HepG2 (cell line): ENCODE measurements around the gene AKAP3. TPM values are rescaled to one million over a fixed set of nuclear protein-coding genes. Genes with fewer than 3 reads are reported as not detected.

Experiments
- ATAC-seq: fragments of 200-7000 bp; cut with Tn5 transposase; 3 replicates; pipeline ENCODE4 v1.9.1; 2020; ENCODE audit warnings: mild to moderate bottlenecking, moderate library complexity
- BruUV-seq: library from RNA; stranded (reverse); fragments of 400-500 nt; replicated peaks from 2 replicates; lab custom pipeline; 2021; lab: Mats Ljungman, UMichigan
- CTCF ChIA-PET: fragments of 300-600 bp; formaldehyde crosslinking; extraction: SDS; loops from one replicate; lab custom pipeline; 2021; ENCODE audit warnings: low total read pairs, inconsistent platforms, low intra/inter-chr PET ratio; lab: Yijun Ruan, JAX
- POLR2A ChIA-PET: fragments of 350-600 bp; sonication (Branson Sonifier 250); formaldehyde crosslinking; loops from one replicate; lab custom pipeline; 2020; ENCODE audit warnings: antibody characterized with exemption, inconsistent platforms; lab: Yijun Ruan, JAX
- DNase-seq: peaks from one replicate; pipeline ENCODE4 v3.0.0-alpha.2; 2015; ENCODE audit warnings: low spot score
- FAIRE-seq: peaks from 3 replicates; lab custom pipeline; 2011; peaks lifted over from hg19 to GRCh38; lab: Jason Lieb, UNC
- H2AFZ ChIP-seq: one replicate; pipeline ENCODE4 v1.6.1; 2011; ENCODE audit warnings: low read length, inconsistent platforms
- H3K27ac ChIP-seq: fragments of 300-600 bp; 3 replicates; pipeline ENCODE4 v1.8.0; 2011; ENCODE audit warnings: mixed run types, mild to moderate bottlenecking, mixed read lengths, low read length, inconsistent platforms; ENCODE audit not compliant: insufficient read depth; ENCODE audit errors: extremely low read length
- H3K27me3 ChIP-seq, 2 experiments: fragments of 200-600 bp in 1 of 2; 2 replicates in 1 of 2; 3 replicates in 1 of 2; pipeline versions ENCODE4 v1.6.0 to v1.8.0; 2011; ENCODE audit warnings: low read length in 2 of 2, mild to moderate bottlenecking in 2 of 2, moderate library complexity in 2 of 2, inconsistent platforms in 1 of 2; ENCODE audit not compliant: insufficient read depth in 2 of 2, control insufficient read depth in 1 of 2
- H3K36me3 ChIP-seq, 2 experiments: fragments of 200-600 bp in 1 of 2; replicated peaks in 1 of 2; 2 replicates in 1 of 2; 3 replicates in 1 of 2; pipeline versions ENCODE4 v1.5.1 to v1.8.0; 2011; ENCODE audit warnings: low read length in 2 of 2, inconsistent platforms in 1 of 2; ENCODE audit not compliant: insufficient read depth in 2 of 2, control insufficient read depth in 1 of 2
- H3K4me1 ChIP-seq: 2 replicates; pipeline ENCODE4 v1.5.1; 2012; ENCODE audit warnings: low read length, inconsistent platforms; ENCODE audit not compliant: insufficient read depth
- H3K4me2 ChIP-seq: 2 replicates; pipeline ENCODE4 v1.6.0; 2011; ENCODE audit warnings: low read depth, low read length, inconsistent platforms
- H3K4me3 ChIP-seq, 3 experiments: fragments of 200-600 bp in 1 of 3; sonication (generic), shearing (Covaris generic) in 1 of 3; replicated peaks in 1 of 3; 2 replicates each; pipeline ENCODE4 v1.5.1; 2011 to 2016; ENCODE audit warnings: low read length in 3 of 3, inconsistent platforms in 2 of 3, low read depth in 2 of 3, mild to moderate bottlenecking in 2 of 3, control low read depth in 1 of 3, mixed read lengths in 1 of 3; ENCODE audit not compliant: insufficient read depth in 1 of 3
- H3K79me2 ChIP-seq: one replicate; pipeline ENCODE4 v1.6.1; 2011; ENCODE audit warnings: low read length, inconsistent platforms; ENCODE audit not compliant: insufficient read depth
- H3K9ac ChIP-seq: 2 replicates; pipeline ENCODE4 v1.6.0; 2011; ENCODE audit warnings: mild to moderate bottlenecking, low read depth, low read length, inconsistent platforms; ENCODE audit not compliant: insufficient read depth
- H3K9me3 ChIP-seq: 2 replicates; pipeline ENCODE4 v1.5.1; 2012; ENCODE audit warnings: mild to moderate bottlenecking, low read length
- H4K20me1 ChIP-seq: 2 replicates; pipeline ENCODE4 v1.6.0; 2011; ENCODE audit warnings: inconsistent platforms, mild to moderate bottlenecking, low read length, moderate library complexity; ENCODE audit not compliant: insufficient read depth
- GABPA ChIP-seq, 2 experiments: IDR thresholded peaks; 2 replicates each; pipeline ENCODE4 v1.6.1; 2011 to 2016; ENCODE audit warnings: low read depth in 2 of 2, low read length in 1 of 2, missing biosample characterization in 1 of 2, missing genetic modification characterization in 1 of 2
- GPN1 ChIP-seq: sonication (generic); formaldehyde crosslinking; IDR thresholded peaks from 2 replicates; pipeline ENCODE4 v1.5.1; 2020; ENCODE audit warnings: missing genetic modification reagents, borderline replicate concordance
- KLF6 ChIP-seq: IDR thresholded peaks from 2 replicates; pipeline ENCODE4 v1.8.0; 2016; ENCODE audit warnings: missing biosample characterization, missing genetic modification reagents
- ZNF10 ChIP-seq: sonication (generic); formaldehyde crosslinking; IDR thresholded peaks from 2 replicates; pipeline ENCODE4 v1.4.0; 2020; ENCODE audit warnings: mild to moderate bottlenecking, low read depth, missing genetic modification reagents, borderline replicate concordance
- ZNF232 ChIP-seq: sonication (generic); formaldehyde crosslinking; IDR thresholded peaks from 2 replicates; pipeline ENCODE4 v1.4.0; 2020; ENCODE audit warnings: missing genetic modification reagents, borderline replicate concordance
- ZNF777 ChIP-seq: sonication (generic); formaldehyde crosslinking; IDR thresholded peaks from 2 replicates; pipeline ENCODE4 v1.4.0; 2020; ENCODE audit warnings: missing genetic modification reagents
- WGBS: methylation state at CpG from one replicate; pipeline ENCODE4 v1.1.6; 2017; ENCODE audit warnings: low lambda C conversion rate; 5-methylcytosine and 5-hydroxymethylcytosine counted together
- in situ Hi-C: cut with HindIII; loops from 2 replicates; pipeline ENCODE4 v1.10.0; 2017; ENCODE audit warnings: low pct_unique_long_range_greater_than_20kb; ENCODE audit not compliant: extremely low pct_ligation_motif_present
- intact Hi-C: fragments of 100-400 bp; cut with micrococcal nuclease; formaldehyde crosslinking; loops from one replicate; pipeline ENCODE4 v1.10.0; 2022; ENCODE audit not compliant: unreplicated experiment
- polyA plus RNA-seq, 8 experiments: library from polyadenylated mRNA; depleted of rRNA in 3 of 8; stranded (reverse) in 7 of 8; unstranded in 1 of 8; fragments of >200 nt; fragmentation: Illumina TruSeq in 4 of 8; extraction: Trizol in 4 of 8; gene quantifications; 2 replicates each; pipeline versions ENCODE4 v1.2.1 to v1.2.3, GENCODE V29; 2011 to 2016; ENCODE audit warnings: low read depth in 4 of 8, missing spikeins in 1 of 8, mixed read lengths in 1 of 8; ENCODE audit not compliant: insufficient read depth in 1 of 8
- total RNA-seq, 5 experiments: library from RNA; depleted of rRNA; stranded (reverse); fragments of >200 nt; fragmentation: Illumina TruSeq; extraction: Trizol; gene quantifications; 2 replicates each; pipeline ENCODE4 v1.2.3, GENCODE V29; 2016; ENCODE audit warnings: low read depth in 1 of 5
- TF ChIP-seq, protein P1 (sequence below): sonication (generic); formaldehyde crosslinking; IDR thresholded peaks from 2 replicates; pipeline ENCODE4 v1.5.0; 2020; ENCODE audit warnings: mild to moderate bottlenecking, missing genetic modification reagents

AKAP3 gene
- total and polyA plus RNA-seq, 2 of the 13 experiments (the other 11 are each of a cell fraction or from before 2014, with no cell fraction given) = 0.22 to 0.49 TPM

DNA sequence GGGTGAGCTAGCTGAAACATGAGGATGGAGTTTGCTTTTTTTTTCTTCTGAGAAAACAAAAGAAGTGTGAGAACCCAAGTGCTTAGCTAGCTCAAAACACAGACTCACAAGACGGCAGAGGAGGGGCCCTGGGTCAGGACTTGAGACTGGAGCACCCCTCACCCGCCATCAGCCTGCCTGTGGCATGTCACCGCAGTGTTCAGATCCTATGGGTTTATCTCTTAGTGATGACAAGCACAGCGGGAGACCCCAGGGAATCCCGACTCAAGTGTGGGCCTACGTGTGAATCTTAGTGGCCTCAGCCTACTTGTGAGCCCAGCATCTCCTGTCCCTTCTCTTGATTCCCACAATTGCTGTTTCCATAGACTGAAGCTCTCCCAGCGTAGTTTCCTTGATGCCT is 64.0 kb downstream of the AKAP3 start:
- Histone ChIP-seq H3K27ac (no peak overlapping the region), H4K20me1 (no peaks in the 10 kb centered on the region), H3K4me3 (no peak overlapping the region), H3K36me3 (no peaks in the 10 kb centered on the region), H3K9me3 (no peaks in the 10 kb centered on the region), H3K9ac (no peak overlapping the region), H3K79me2 (no peaks in the 10 kb centered on the region), H3K27me3 (peaks cover 3 to 27% of the 10 kb centered on the region in 2 experiments; a peak in 4 of 5 replicates), H3K4me2 (no peak overlapping the region), H2AFZ (no peak overlapping the region), H3K4me1 (no peaks in the 10 kb centered on the region)
- BruUV-seq = no TSS peak
- ChIA-PET POLR2A (no interaction called here), CTCF (no interaction called here)
- in situ Hi-C loops = no loop called here
- ATAC-seq (no peak), FAIRE-seq (no peak), DNase-seq (no peak)
- 23% methylated on average over 7 of the region's 7 CpGs for WGBS
- TF ChIP-seq GABPA (IDR thresholded peaks at IDR 0.05; ENCODE audit: low read depth, low read length) = no peak
- no peak for TF ChIP-seq GABPA (CRISPR knock-in tag; IDR thresholded peaks at IDR 0.05; ENCODE audit: low read depth)
- intact Hi-C loops = no loop called here

DNA sequence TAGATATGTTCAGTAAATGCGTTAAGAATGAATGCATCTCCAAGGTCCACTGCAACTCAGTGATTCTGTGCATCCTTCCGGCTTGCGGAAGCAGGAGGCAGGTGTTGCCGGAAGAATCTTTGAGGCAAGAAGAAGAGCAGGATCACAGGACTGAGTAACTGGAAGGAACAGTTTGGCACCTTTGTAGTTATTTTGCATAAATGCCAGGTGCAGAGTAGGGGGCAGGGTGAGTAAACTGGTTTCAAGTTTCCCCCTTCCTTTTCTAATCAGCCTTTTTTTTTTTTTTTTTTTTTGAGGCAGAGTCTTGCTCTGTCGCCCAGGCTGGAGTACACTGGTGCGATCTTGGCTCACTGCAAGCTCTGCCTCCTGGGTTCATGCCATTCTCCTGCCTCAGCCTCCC is 64.6 kb downstream of the AKAP3 start:
- no peak overlapping the region for H3K4me2 ChIP-seq
- H3K4me1 ChIP-seq = no peaks in the 10 kb centered on the region
- no peak for FAIRE-seq
- CTCF ChIA-PET = no interaction called here
- H3K27ac ChIP-seq = no peak overlapping the region
- no peaks in the 10 kb centered on the region for H3K79me2 ChIP-seq
- no peak for DNase-seq
- H3K9ac ChIP-seq = no peak overlapping the region
- H4K20me1 ChIP-seq = no peaks in the 10 kb centered on the region
- POLR2A ChIA-PET = no interaction called here
- no peak overlapping the region for H3K4me3 ChIP-seq
- 60% methylated on average over 6 of the region's 6 CpGs for WGBS
- no peaks in the 10 kb centered on the region for H3K36me3 ChIP-seq
- BruUV-seq = no TSS peak
- no peak for TF ChIP-seq KLF6 (CRISPR knock-in tag)
- no peak for TF ChIP-seq ZNF232 (CRISPR knock-in tag)
- no peak for TF ChIP-seq GPN1 (CRISPR knock-in tag)
- TF ChIP-seq ZNF777 (CRISPR knock-in tag) = no peak
- TF ChIP-seq ZNF10 = no peak
- TF ChIP-seq, protein P1, sequence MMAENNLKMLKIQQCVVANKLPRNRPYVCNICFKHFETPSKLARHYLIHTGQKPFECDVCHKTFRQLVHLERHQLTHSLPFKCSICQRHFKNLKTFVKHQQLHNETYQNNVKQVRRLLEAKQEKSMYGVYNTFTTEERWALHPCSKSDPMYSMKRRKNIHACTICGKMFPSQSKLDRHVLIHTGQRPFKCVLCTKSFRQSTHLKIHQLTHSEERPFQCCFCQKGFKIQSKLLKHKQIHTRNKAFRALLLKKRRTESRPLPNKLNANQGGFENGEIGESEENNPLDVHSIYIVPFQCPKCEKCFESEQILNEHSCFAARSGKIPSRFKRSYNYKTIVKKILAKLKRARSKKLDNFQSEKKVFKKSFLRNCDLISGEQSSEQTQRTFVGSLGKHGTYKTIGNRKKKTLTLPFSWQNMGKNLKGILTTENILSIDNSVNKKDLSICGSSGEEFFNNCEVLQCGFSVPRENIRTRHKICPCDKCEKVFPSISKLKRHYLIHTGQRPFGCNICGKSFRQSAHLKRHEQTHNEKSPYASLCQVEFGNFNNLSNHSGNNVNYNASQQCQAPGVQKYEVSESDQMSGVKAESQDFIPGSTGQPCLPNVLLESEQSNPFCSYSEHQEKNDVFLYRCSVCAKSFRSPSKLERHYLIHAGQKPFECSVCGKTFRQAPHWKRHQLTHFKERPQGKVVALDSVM (CRISPR knock-in tag) = no peak
- in situ Hi-C loops = no loop called here
- ATAC-seq = no peak
- H3K27me3 ChIP-seq = peaks cover 3 to 27% of the 10 kb centered on the region in 2 experiments; a peak in 4 of 5 replicates
- intact Hi-C loops = no loop called here
- no peaks in the 10 kb centered on the region for H3K9me3 ChIP-seq
- H2AFZ ChIP-seq = no peak overlapping the region
